Testis (tissue), 3 donors: ENCODE data around the gene HIP1. TPM values are rescaled to one million over a fixed set of nuclear protein-coding genes. Genes with fewer than 3 reads are reported as not detected.
A peak's percentile ranks its signal among the peaks of the same experiment; 100 is the strongest.

Experiments
- DNase-seq: peaks from one replicate; pipeline ENCODE4 v3.0.0-alpha.2; 2019
- H3K27ac ChIP-seq, 2 donors: fragments of 200-600 bp; sonication (generic); one replicate each; pipeline ENCODE4 v1.5.1; 2019
- H3K27me3 ChIP-seq: fragments of 200-600 bp; sonication (generic); one replicate; pipeline ENCODE4 v1.5.1; 2019
- H3K36me3 ChIP-seq: fragments of 200-600 bp; sonication (generic); one replicate; pipeline ENCODE4 v1.5.1; 2017; ENCODE audit warnings: low read depth; ENCODE audit errors: missing control alignments
- H3K4me1 ChIP-seq: fragments of 200-600 bp; sonication (generic); one replicate; pipeline ENCODE4 v1.5.1; 2019
- H3K4me3 ChIP-seq, 2 donors: fragments of 200-600 bp; sonication (generic); one replicate each; pipeline ENCODE4 v1.5.1; 2017 to 2019
- H3K9me3 ChIP-seq: fragments of 200-600 bp; sonication (generic); one replicate; pipeline ENCODE4 v1.5.1; 2017
- POLR2A ChIP-seq: fragments of 450-650 bp; IDR thresholded peaks from one replicate; pipeline ENCODE4 v1.6.1; 2017; ENCODE audit warnings: antibody characterized with exemption, mild to moderate bottlenecking, moderate library complexity
- WGBS, 2 donors: methylation state at CpG; one replicate each; pipeline ENCODE4 v1.1.5; 2018; 5-methylcytosine and 5-hydroxymethylcytosine counted together
- intact Hi-C: fragments of 100-400 bp; cut with DNase I; formaldehyde crosslinking; loops from one replicate; pipeline ENCODE4 v1.15.1; 2023; ENCODE audit warnings: low total_unique reads
- polyA plus RNA-seq: library from polyadenylated mRNA; stranded (reverse); fragments of 350-450 nt; fragmentation: Illumina TruSeq; extraction: RNeasy Lipid Tissue Mini Kit (QIAGEN cat#74804); gene quantifications from one replicate; pipeline ENCODE4 v1.2.3, GENCODE V29; 2014; ENCODE audit warnings: low read depth, low replicate concordance; ENCODE audit not compliant: insufficient read depth
- total RNA-seq, 2 donors: library from RNA; depleted of rRNA; stranded (reverse); fragments of >200 nt; gene quantifications; one replicate each; pipeline ENCODE4 v1.2.3, GENCODE V29; 2016
- TF ChIP-seq, protein P1 (sequence below), 3 experiments: fragments of 450-650 bp in 2 of 3; fragments of 200-600 bp in 1 of 3; sonication (generic) in 1 of 3; IDR thresholded peaks; one replicate each; pipeline ENCODE4 v1.5.1; 2016 to 2019; ENCODE audit warnings: antibody characterized with exemption in 3 of 3, mild to moderate bottlenecking in 2 of 3, moderate library complexity in 1 of 3

The HIP1 gene
- total and polyA plus RNA-seq, 3 donors from 2014 or later: 43.5 to 85.4 (median 68.0) TPM

DNA sequence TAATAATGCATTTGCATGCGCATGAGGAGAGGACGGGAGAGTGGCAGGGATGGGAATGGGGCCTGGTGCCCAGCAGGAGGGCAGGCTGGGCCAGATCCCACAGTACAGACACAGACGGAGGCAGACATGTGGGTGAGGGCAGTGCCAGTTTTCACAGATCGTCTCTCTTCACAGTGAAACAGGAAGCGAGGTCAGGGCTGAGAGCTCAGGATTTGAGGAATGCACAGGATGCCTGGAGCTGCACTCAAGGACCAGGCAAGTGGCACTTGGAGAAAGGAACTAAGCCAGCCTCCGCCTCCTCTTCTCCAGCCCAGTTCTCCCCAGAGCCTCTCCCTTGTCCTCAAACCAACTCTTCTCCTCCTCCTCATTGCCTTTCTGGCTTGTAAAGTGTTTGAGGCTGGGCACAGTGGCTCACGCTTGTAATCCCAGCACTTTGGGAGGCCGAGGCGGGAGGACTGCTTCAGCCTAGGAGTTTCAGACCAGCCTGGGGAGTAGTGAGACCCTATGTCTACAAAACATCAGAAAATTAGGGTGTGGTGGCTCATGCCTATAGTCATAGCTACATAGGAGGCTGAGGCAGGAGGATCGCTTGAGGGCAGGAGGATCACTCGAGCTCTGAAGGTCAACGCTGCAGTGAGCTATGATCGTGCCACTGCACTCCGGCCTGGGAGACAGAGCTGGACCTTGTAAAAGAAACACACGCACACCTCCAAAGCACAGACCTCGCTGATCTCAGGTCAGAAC lies 115.2 kb downstream of the HIP1 start:
- WGBS, 2 donors: 84 to 85% methylated on average over 16 of the region's 16 CpGs
- intact Hi-C loops: no loop called here
- Histone ChIP-seq H3K27me3 (no peaks in the 10 kb centered on the region), H3K27ac (no peak overlapping the region), H3K4me3 (no peak overlapping the region), H3K36me3 (no peaks in the 10 kb centered on the region), H3K4me1 (no peaks in the 10 kb centered on the region), H3K9me3 (no peaks in the 10 kb centered on the region)
- TF ChIP-seq, protein P1, sequence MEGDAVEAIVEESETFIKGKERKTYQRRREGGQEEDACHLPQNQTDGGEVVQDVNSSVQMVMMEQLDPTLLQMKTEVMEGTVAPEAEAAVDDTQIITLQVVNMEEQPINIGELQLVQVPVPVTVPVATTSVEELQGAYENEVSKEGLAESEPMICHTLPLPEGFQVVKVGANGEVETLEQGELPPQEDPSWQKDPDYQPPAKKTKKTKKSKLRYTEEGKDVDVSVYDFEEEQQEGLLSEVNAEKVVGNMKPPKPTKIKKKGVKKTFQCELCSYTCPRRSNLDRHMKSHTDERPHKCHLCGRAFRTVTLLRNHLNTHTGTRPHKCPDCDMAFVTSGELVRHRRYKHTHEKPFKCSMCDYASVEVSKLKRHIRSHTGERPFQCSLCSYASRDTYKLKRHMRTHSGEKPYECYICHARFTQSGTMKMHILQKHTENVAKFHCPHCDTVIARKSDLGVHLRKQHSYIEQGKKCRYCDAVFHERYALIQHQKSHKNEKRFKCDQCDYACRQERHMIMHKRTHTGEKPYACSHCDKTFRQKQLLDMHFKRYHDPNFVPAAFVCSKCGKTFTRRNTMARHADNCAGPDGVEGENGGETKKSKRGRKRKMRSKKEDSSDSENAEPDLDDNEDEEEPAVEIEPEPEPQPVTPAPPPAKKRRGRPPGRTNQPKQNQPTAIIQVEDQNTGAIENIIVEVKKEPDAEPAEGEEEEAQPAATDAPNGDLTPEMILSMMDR (IDR thresholded peaks at IDR 0.05): no peak
- TF ChIP-seq POLR2A: no peak
- no peak for DNase-seq

DNA sequence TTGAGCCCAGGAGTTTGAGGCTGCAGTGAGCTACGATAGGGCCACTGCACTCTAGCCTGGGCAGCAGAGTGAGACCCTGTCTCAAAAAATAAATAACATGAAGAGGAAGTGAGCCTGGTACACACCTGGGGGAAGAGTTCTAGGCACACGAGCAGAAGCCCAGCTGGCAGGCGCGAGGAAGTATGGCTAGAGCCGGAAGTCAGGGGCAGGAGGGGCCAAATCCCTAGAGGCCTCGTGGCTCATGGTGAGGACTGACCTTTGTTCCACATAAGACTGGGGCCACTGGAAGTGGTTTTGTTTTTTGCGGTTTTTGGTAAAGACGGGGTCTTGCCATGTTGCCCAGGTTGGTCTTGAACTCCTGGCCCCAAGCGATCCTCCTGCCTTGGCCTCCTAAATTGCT lies 117.6 kb downstream of the HIP1 start:
- 87 to 98% methylated on average over 4 to 9 of the region's 9 CpGs for WGBS, 2 donors
- DNase-seq: no peak
- no peak overlapping the region for H3K4me3 ChIP-seq
- no peak overlapping the region for H3K27ac ChIP-seq
- intact Hi-C loops: no loop called here
- H3K4me1 ChIP-seq: no peaks in the 10 kb centered on the region
- no peaks in the 10 kb centered on the region for H3K27me3 ChIP-seq
- no peaks in the 10 kb centered on the region for H3K9me3 ChIP-seq
- H3K36me3 ChIP-seq: no peaks in the 10 kb centered on the region
- TF ChIP-seq POLR2A: no peak

DNA sequence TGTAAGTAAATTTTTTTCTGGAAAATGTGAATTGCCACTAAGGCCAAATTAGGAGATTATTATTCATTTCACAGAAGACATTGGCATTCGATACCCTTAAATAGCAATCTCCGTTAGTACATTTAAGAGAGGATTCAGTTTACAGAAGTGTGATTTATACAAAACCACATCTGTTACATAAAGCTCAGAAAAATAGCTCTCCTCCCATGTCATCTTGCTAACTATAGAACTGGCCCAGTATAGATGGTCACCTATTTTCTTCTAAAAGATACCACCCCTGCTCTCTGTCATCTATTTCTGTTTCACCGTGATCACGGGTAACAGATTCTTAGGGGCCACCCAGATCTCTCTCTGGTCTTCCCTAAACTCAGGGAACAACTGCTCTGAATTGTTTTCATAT lies 119.1 kb downstream of the HIP1 start:
- Histone ChIP-seq H3K4me3 (no peak overlapping the region), H3K36me3 (no peaks in the 10 kb centered on the region), H3K4me1 (no peaks in the 10 kb centered on the region), H3K27ac (no peak overlapping the region), H3K9me3 (no peaks in the 10 kb centered on the region), H3K27me3 (no peaks in the 10 kb centered on the region)
- TF ChIP-seq POLR2A: no peak
- TF ChIP-seq, protein P1 (IDR thresholded peaks at IDR 0.05): no peak
- intact Hi-C loops: no loop called here
- WGBS, 2 donors: 89 to 93% methylated on average over 4 of the region's 4 CpGs
- DNase-seq: no peak

DNA sequence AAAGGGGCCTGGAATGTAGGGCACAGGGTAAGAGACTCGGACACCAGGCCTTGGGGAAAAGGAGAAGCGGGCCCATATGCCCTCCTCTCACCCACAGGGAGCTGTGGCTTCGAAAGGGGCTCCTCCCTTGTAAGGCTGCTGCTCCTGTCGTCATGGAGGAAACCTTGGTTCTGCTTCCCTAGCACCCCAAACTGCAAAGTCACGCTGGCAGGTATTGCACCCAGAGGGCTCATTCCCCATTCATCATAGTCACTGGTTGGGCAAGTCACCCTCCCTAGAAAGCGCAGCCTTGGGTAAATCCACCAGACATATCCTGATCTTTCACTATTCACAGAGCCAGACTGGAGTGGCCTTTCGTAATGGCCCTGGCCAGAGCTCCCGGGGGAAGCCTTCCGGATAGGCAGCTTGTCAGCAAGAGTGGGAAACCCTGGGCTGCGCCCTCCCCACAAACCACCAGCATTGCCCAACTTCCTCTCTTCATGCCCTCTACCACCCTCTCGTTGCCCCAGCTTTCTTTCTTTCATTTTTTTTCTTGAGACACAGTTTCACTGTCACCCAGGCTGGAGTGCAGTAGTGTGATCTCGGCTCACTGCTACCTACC lies 121.0 kb downstream of the HIP1 start:
- no peaks in the 10 kb centered on the region for H3K27me3 ChIP-seq
- 86 to 87% methylated on average over 12 of the region's 12 CpGs for WGBS, 2 donors
- H3K27ac ChIP-seq: no peak overlapping the region
- no peak overlapping the region for H3K4me3 ChIP-seq
- TF ChIP-seq, protein P1 (IDR thresholded peaks at IDR 0.05): no peak
- no peak for TF ChIP-seq POLR2A
- no peaks in the 10 kb centered on the region for H3K9me3 ChIP-seq
- H3K4me1 ChIP-seq: no peaks in the 10 kb centered on the region
- peak; percentile 45 for DNase-seq
- no peaks in the 10 kb centered on the region for H3K36me3 ChIP-seq
- intact Hi-C loops: no loop called here

DNA sequence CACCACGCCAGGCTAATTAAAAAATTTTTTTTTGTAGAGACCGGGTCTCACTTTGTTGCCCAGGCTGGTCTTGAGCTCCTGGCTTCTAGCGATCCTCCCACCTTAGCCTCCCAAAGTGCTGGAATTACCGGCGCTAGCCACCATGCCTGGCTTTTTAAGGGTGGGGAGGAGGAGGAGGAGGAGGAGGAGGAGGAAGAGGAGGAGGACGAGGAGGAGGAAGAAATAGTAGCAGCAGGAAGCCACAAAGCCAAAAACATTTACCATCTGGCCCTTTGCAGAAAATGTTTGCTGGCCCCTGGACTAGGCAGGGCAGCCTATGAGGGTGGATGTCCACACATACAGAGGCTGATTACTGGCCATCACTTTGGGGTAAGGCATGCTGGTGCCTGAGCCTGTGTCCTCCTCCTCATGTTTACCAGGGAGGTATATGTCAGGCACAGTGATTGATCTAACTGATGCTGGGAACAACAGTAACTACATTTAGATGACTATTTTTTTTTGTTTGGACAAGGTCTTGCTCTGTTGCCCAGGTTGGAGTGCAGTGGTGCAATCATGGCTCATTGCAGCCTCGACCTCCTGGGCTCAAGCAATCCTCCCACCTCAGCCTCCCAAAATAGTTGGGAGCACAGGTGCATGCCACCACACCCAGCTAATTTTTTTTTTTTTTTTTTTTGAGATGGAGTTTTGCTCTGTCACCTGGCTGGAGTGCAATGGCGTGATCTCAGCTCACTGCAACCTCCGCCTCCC lies 122.1 kb downstream of the HIP1 start:
- intact Hi-C loops: no loop called here
- no peak for DNase-seq
- peaks cover 9% of the 10 kb centered on the region for H3K4me1 ChIP-seq
- H3K27ac ChIP-seq: no peak overlapping the region
- H3K27me3 ChIP-seq: no peaks in the 10 kb centered on the region
- no peaks in the 10 kb centered on the region for H3K36me3 ChIP-seq
- TF ChIP-seq, protein P1 (IDR thresholded peaks at IDR 0.05): no peak
- TF ChIP-seq POLR2A: no peak
- no peaks in the 10 kb centered on the region for H3K9me3 ChIP-seq
- H3K4me3 ChIP-seq: no peak overlapping the region
- 82 to 83% methylated on average over 9 of the region's 9 CpGs for WGBS, 2 donors
